MM.1S (cell line): ENCODE data around the gene OR5H15.
"Not testable (repeated sequence)": the region's sequence is repeated elsewhere in the genome, so short reads cannot be mapped to it uniquely, and the experiment has no call there.

Experiments used
- DNase-seq: peaks from one replicate; pipeline ENCODE4 v3.0.0-alpha.2; 2015
- H2AFZ ChIP-seq: fragments of 300-600 bp; sonication (generic); 2 replicates; pipeline ENCODE4 v1.6.0; 2016; ENCODE audit warnings: antibody characterized with exemption, low read length
- H3F3A ChIP-seq: fragments of 300-600 bp; sonication (generic); 2 replicates; pipeline ENCODE4 v1.6.1; 2016; ENCODE audit warnings: mild to moderate bottlenecking, antibody characterized with exemption, low read length, moderate library complexity, mixed read lengths; ENCODE audit not compliant: insufficient read depth
- H3K27ac ChIP-seq: fragments of 300-600 bp; sonication (generic); 2 replicates; pipeline ENCODE4 v1.5.1; 2016; ENCODE audit warnings: mild to moderate bottlenecking, low read length
- H3K27me3 ChIP-seq: fragments of 300-600 bp; sonication (generic); replicated peaks from 2 replicates; pipeline ENCODE4 v1.6.0; 2016; ENCODE audit warnings: low read length; ENCODE audit not compliant: insufficient read depth
- H3K36me3 ChIP-seq: fragments of 300-600 bp; sonication (generic); replicated peaks from 2 replicates; pipeline ENCODE4 v1.6.1; 2016; ENCODE audit warnings: mild to moderate bottlenecking, low read length, mixed read lengths; ENCODE audit not compliant: insufficient read depth
- H3K4me1 ChIP-seq: fragments of 300-600 bp; sonication (generic); 2 replicates; pipeline ENCODE4 v1.6.1; 2016; ENCODE audit warnings: low read length, mixed read lengths
- H3K4me2 ChIP-seq: fragments of 300-600 bp; sonication (generic); 2 replicates; pipeline ENCODE4 v1.6.0; 2016; ENCODE audit warnings: low read depth, low read length
- H3K4me3 ChIP-seq: fragments of 300-600 bp; sonication (generic); 2 replicates; pipeline ENCODE4 v1.5.1; 2016; ENCODE audit warnings: low read length, mixed read lengths
- H3K79me2 ChIP-seq: fragments of 300-600 bp; sonication (generic); 2 replicates; pipeline ENCODE4 v1.6.1; 2016; ENCODE audit warnings: mixed run types, low read length, mixed read lengths
- H3K9ac ChIP-seq: fragments of 300-600 bp; sonication (generic); 2 replicates; pipeline ENCODE4 v1.6.1; 2016; ENCODE audit warnings: low read length, mixed read lengths
- H3K9me2 ChIP-seq: fragments of 300-600 bp; sonication (generic); replicated peaks from 2 replicates; pipeline ENCODE4 v1.6.1; 2016; ENCODE audit warnings: mild to moderate bottlenecking, low read length, mixed read lengths; ENCODE audit not compliant: insufficient read depth
- H3K9me3 ChIP-seq: fragments of 300-600 bp; sonication (generic); replicated peaks from 2 replicates; pipeline ENCODE4 v1.6.1; 2016; ENCODE audit warnings: mild to moderate bottlenecking, low read length, mixed read lengths; ENCODE audit not compliant: insufficient read depth
- H4K20me1 ChIP-seq: fragments of 300-600 bp; sonication (generic); 2 replicates; pipeline ENCODE4 v1.6.1; 2016; ENCODE audit warnings: mild to moderate bottlenecking, low read length, moderate library complexity, mixed read lengths; ENCODE audit not compliant: insufficient read depth
- CTCF ChIP-seq: fragments of 300-600 bp; sonication (generic); IDR thresholded peaks from 2 replicates; pipeline ENCODE4 v1.5.1; 2016; ENCODE audit warnings: antibody characterized with exemption, low read length, mixed read lengths
- EZH2 ChIP-seq: fragments of 300-600 bp; sonication (generic); optimal IDR thresholded peaks from 2 replicates; pipeline ENCODE3; 2017; ENCODE audit warnings: low read depth, mild to moderate bottlenecking, antibody characterized with exemption, low read length, mixed read lengths
- EZH2phosphoT487 ChIP-seq: fragments of 300-600 bp; sonication (generic); IDR thresholded peaks from 2 replicates; pipeline ENCODE4 v1.6.1; 2018; ENCODE audit warnings: antibody characterized with exemption, low read length

The OR5H15 gene

GRCh38 chr3:98140531-98140930 is 26.0 kb upstream of the OR5H15 start:
- no peak overlapping the region for H3K9ac ChIP-seq
- no peaks in the 10 kb centered on the region for H3K79me2 ChIP-seq
- no peak overlapping the region for H3K4me3 ChIP-seq
- TF ChIP-seq CTCF (no peak), EZH2phosphoT487 (no peak), EZH2 (no peak)
- no peak overlapping the region for H2AFZ ChIP-seq
- no peaks in the 10 kb centered on the region for H3K4me1 ChIP-seq
- no peaks in the 10 kb centered on the region for H4K20me1 ChIP-seq
- no peaks in the 10 kb centered on the region for H3K36me3 ChIP-seq
- no peak overlapping the region for H3K4me2 ChIP-seq
- H3K27me3 ChIP-seq, result no peaks in the 10 kb centered on the region
- H3F3A ChIP-seq, result no peaks in the 10 kb centered on the region
- H3K9me2 ChIP-seq, result no peaks in the 10 kb centered on the region
- no peaks in the 10 kb centered on the region for H3K9me3 ChIP-seq
- H3K27ac ChIP-seq, result no peak overlapping the region
- DNase-seq, result no peak

- no peak within 1 kb of the TSS for H3K4me2 ChIP-seq
- no peak within 1 kb of the TSS for H3K4me3 ChIP-seq
- H3K9me2 ChIP-seq, result no peaks in the 10 kb centered on the region
- no peaks in the 10 kb centered on the region for H3K27me3 ChIP-seq
- H4K20me1 ChIP-seq, result no peaks in the 10 kb centered on the region
- H3F3A ChIP-seq, result no peaks in the 10 kb centered on the region
- H3K36me3 ChIP-seq, result no peaks in the 10 kb centered on the region
- no peaks in the 10 kb centered on the region for H3K4me1 ChIP-seq
- no peak within 1 kb of the TSS for H3K9ac ChIP-seq
- DNase-seq, result no peak
- no peak within 1 kb of the TSS for H3K27ac ChIP-seq
- H3K9me3 ChIP-seq, result no peaks in the 10 kb centered on the region
- H3K79me2 ChIP-seq, result no peaks in the 10 kb centered on the region
- TF ChIP-seq EZH2phosphoT487 (no peak), EZH2 (no peak), CTCF (no peak)
- no peak within 1 kb of the TSS for H2AFZ ChIP-seq
Measured at GRCh38 chr3:98147179-98147578, 19.3 kb upstream of the OR5H15 start, which contains the start of gene OR5H14. OR5H14 (plus strand) TSS chr3:98147479; CDS start chr3:98149386, 1,907 bp downstream.

DNA sequence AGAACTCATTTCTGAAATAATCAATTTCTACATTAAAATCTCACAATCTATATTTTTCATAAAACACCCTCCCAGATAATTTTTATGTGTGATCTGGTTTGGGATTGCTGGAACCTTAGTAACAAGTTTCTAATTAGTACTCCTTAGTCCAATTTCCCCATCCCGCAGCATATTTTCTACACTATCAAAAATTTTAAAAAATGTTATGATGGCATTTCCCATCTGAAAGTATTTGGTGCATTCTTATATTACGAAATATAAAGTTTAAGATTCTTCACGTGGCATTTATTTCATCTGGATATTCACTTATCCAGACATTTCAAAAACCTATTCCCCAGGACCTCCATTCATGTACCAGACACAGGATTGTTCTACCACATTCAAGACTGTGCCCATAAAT is 17.7 kb upstream of the OR5H15 start:
- Histone ChIP-seq H3K9me3 (no peaks in the 10 kb centered on the region), H4K20me1 (no peaks in the 10 kb centered on the region), H3K4me1 (no peaks in the 10 kb centered on the region), H2AFZ (no peak overlapping the region), H3K36me3 (no peaks in the 10 kb centered on the region), H3K27me3 (no peaks in the 10 kb centered on the region), H3K27ac (no peak overlapping the region), H3K79me2 (no peaks in the 10 kb centered on the region), H3F3A (no peaks in the 10 kb centered on the region), H3K9me2 (no peaks in the 10 kb centered on the region), H3K4me3 (no peak overlapping the region), H3K4me2 (no peak overlapping the region), H3K9ac (no peak overlapping the region)
- DNase-seq, result no peak
- TF ChIP-seq EZH2, result no peak
- no peak for TF ChIP-seq CTCF
- TF ChIP-seq EZH2phosphoT487, result no peak

DNA sequence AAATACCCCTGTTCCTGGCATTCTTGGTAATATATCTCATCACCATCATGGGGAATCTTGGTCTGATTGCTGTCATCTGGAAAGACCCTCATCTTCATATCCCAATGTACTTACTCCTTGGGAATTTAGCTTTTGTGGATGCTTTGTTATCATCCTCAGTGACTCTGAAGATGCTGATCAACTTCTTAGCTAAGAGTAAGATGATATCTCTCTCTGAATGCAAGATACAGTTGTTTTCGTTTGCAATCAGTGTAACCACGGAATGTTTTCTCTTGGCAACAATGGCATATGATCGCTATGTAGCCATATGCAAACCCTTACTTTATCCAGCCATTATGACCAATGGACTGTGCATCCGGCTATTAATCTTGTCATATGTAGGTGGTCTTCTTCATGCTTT is 17.0 kb upstream of the OR5H15 start:
- H3K4me3 ChIP-seq, H3K4me1 ChIP-seq, H3F3A ChIP-seq, H2AFZ ChIP-seq, H3K27ac ChIP-seq, H3K9me3 ChIP-seq, H3K4me2 ChIP-seq, H3K79me2 ChIP-seq, H3K9ac ChIP-seq, H3K36me3 ChIP-seq, H4K20me1 ChIP-seq, H3K9me2 ChIP-seq, H3K27me3 ChIP-seq, DNase-seq: not testable (repeated sequence)
